Stimulated activated naive CD4-positive, alpha-beta T cell (primary cell): Measurements from ENCODE around the gene LRCH3.

Experiments
- DNase-seq, 6 experiments: peaks; one replicate each; lab custom pipeline; 2025; lab: John Stamatoyannopoulos, UW

Gene LRCH3

DNA sequence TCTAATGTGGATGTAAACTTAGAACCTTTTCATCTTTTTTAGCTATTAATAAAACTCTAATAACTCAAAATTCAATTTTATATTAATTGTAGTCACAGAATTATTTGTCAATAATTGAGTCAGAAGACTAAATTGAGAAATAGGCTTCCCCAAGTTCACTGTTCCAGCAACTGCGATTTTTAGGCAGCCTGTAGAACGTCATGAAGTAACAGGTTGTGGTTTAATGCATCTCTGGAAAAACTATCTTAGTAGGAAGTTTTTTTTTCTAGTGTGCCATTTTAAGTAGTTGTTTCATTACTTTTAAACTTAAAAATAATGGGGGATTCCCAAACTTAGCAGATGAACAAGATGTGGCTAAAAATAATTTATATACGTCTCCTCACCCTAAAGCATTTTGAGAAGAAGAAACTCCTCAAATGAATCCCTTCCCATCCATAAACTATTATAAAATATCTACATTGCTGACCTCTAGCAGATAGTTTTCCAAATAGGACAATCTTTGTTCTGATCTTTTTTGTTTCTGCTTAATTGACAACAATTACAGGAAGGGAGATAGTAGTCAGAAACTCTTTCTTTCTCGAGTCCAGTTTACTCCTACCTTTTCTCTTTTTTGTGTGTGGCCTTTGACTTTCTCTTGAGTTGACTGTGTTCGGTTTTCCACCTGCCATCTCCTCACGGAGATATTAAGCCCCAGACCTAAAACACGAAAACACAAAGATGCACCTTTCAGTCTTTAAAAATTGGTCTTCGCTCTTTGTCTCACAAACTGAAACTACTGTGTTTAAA, 43.1 kb downstream of the LRCH3 start:
- DNase-seq: no peak

GRCh38 chr3:197835509-197835908, 44.5 kb downstream of the LRCH3 start:
- DNase-seq: no peak

GRCh38 chr3:197836244-197836643, 45.2 kb downstream of the LRCH3 start:
- DNase-seq: no peak

DNA sequence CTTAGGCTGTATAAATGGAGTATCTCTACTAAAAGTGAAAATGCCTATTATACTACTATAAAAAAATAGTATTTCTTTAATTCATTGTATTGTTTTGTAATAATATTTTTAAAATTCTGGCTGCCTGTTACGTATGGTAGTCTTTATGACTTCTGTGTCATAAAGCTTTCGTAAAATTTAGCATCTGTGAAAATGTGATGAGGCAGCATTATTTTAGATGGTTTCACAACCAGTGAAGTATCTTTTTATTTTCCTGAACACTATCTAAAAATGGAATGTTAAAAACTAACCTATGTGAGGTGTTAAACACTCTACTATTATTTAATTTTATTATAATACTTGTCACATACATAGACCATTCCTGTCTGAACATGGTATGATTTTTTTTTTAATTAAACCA, 46.2 kb downstream of the LRCH3 start:
- no peak for DNase-seq

- no peak for DNase-seq
Observed at GRCh38 chr3:197841789-197842188, 50.7 kb downstream of the LRCH3 start.

DNA sequence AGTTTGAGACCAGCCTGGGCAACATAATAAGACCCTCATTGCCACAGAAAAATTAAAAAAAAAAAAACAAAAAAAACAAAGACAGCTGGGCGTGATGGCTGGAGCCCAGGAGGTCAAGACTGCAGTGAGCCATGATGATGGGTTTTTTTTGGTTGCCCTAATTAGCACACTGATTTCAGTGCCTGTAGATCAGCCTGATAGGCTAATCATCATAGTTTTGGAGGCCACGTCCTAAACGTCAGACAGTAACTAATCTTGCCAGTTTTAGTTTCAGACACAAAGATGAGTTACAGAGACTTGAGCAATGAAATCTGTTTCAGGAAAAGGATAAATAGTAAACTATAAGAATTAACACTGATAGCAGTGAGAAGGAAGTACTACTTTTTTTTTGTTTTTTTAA, 55.4 kb downstream of the LRCH3 start:
- no peak for DNase-seq

GRCh38 chr3:197847866-197848401, 56.9 kb downstream of the LRCH3 start:
- peak in 5 of 6 experiments; percentile 1 to 55 (median 42) for DNase-seq

DNA sequence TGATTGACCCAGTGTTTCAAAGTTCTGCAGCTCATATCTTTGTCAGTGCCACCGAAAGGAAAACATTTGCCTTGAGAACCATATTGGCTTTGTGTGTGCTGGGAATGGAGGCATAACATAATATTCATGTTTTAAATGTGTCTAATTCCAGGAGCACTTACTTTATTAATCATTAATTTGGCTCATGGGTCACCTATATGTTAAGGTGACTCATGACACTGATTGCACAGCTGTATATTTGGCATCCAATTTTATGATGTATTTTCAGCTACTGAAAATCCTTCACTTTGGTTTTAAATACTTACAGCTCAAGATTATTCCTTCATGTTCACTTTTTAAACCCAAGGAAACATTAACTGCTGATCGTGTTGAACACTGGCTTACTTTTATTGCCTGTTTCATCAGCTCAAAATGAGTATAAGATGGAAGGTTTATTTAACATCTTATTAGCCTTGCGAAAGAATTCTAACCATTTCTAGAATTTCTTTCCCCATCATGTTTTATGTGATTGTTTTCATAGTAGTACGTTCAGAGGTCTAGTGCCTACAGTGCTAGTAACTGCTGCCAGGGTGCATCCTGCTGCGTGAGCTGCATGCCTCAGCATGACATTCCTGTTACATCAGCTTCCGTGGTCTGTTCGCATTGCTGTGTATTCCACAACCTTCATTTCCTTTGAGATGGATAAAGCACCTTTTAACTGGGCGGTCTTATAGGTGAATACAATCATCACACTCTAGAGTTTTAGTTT, 63.7 kb downstream of the LRCH3 start:
- DNase-seq: no peak

GRCh38 chr3:197855571-197855970, 64.5 kb downstream of the LRCH3 start:
- no peak for DNase-seq

DNA sequence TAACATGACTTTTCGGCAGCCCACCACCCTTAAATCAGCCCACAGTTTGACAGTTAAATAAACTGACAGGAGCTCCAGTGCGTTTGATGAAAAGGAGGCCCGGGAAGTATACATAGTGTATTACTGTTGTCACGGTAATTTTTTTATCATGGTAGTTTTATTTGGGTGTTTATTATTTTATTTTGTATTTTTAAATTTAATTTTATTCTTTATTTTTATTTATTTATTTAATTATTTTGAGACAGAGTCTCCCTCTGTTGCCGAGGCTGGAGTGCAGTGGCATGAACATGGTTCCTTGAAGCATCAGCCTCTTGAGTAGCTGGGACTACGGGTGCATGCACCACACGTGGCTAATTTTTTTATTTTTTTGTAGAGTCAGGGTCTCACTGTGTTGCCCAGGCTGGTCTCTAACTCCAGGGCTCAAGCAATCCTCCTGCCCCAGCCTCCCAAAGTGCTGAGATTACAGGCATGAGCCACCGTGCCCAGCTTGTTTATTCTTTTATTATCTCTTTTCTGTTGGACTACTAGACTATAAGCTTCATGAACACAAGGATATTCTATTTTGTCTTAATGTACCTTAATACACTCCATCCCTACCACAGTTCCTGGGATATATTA, 65.3 kb downstream of the LRCH3 start:
- no peak for DNase-seq

- DNase-seq: no peak
Observed at GRCh38 chr3:197858133-197858532, 67.1 kb downstream of the LRCH3 start.

DNA sequence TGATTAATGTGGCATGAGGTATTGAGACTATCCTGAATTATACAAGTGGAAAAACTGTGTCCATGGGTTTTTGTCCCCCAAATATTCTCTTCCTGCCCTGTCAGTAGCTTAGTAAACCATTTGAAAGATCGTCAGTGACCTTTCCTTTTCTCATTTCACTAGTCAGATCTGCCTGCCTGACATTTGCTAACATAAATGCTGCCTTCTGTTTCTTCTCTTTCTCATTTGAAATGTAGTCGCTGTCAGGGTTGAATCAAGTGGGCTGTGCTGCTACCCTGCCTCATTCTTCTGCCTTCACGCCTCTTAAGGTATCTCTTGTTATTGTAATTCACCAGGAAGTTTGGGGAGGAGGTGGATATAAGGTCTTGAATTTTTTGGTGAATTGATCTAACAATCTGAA, 67.5 kb downstream of the LRCH3 start:
- no peak for DNase-seq

- no peak for DNase-seq
Observed at GRCh38 chr3:197866035-197866434, 75.0 kb downstream of the LRCH3 start.

DNA sequence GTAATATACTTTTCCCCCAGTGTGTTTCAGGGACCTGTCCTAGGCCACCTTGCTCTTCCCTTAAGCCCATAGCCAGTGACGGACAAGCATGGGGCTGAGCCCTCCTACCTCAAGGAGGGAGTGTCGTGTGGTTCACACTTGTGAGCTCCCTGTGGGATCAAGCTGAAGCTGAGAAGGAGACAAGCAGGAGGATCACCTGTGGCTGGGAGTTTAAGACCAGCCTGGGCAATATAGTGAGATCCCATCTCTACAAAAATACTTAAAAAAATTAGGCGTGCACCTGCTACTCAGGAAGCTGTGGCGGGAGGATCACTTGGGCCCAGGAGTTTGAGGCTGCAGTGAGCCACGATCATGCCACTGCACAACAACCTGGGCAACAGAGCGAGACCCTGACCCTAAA, 82.3 kb downstream of the LRCH3 start:
- DNase-seq: no peak

DNA sequence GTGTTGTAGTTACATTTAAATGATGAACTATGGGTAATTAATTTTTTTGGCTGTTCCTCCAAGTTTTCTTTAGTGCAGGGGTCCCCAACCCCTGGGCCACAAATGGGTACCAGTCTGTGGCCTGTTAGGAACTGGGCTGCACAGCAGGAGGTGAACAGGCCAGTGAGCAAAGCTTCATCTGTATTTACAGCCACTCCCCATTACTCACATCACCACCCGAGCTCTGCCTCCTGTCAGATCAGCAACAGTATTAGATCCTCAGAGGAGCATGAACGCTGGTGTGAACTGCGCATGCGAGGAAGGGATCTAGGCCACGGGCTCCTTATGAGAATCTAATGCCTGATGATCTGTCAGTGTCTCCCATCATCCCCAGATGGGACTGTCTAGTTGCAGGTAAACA, 83.0 kb downstream of the LRCH3 start:
- DNase-seq: no peak

DNA sequence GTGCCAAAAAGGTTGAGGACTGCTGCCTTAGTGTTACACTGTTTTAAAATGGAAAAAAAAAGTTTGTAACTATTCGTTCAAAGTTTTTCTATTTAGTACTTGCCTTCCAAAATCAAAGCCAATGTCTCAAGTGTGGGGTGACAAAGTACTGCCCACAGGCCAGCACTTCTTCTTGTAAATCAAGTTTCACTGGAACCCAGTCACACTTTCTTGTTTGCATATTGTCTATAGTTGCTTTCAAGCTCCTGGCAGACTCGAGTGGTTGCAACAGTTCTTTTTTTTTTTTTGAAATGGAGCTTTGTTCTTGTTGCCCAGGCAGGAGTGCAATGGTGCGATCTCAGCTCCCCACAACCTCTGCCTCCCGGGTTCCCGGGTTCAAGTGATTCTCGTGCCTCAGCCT, 83.6 kb downstream of the LRCH3 start:
- DNase-seq: no peak

- DNase-seq: no peak
Observed at GRCh38 chr3:197877902-197878301, 86.8 kb downstream of the LRCH3 start.

DNA sequence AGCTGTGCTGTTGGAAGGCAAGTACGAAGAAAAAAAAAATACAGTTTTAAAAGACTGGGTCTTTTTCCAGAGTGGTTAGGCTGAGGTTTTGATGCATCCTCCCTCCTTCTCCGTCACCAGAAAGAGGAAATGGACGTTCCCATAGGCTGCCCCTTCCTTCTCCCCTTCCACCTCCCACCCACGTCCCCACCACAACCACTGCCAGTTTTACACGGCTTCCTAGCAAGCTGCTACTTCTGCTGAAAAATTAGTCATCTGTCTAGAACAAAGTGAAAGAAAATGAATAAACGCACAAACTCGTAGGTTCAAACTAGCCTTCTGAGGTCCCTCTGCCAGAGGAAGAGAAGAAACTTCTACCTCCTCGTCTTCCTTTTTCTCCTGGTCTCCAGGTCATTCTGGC, 87.4 kb downstream of the LRCH3 start:
- DNase-seq: no peak

- no peak for DNase-seq
Observed at GRCh38 chr3:197880491-197881269, 89.6 kb downstream of the LRCH3 start.

- no peak for DNase-seq
Observed at GRCh38 chr3:197881270-197881969, 90.4 kb downstream of the LRCH3 start.

DNA sequence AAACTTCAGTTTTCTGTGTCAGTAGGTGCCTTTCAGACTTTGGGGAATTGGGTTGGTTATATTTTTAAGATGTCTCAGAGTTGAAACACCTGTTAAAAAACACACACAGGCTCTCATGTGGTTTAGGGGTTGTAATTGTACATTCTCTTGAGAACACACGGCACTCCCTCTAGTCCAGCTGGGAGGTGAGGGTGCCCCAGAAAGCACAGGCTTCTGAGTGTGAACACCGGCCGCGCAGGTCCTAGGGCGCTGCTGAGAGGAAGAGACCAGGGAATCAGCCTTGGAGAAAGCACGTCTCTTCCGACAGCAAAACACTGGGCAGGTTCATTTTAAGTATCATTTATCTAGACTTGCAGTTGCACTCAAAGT, 90.9 kb downstream of the LRCH3 start:
- no peak for DNase-seq
